K562 (cell line): Measurements from ENCODE around the gene DMGDH. TPM values are rescaled to one million over a fixed set of nuclear protein-coding genes. Genes with fewer than 3 reads are reported as not detected.
A peak's percentile ranks its signal among the peaks of the same experiment; 100 is the strongest.

Experiments
- FOXJ3 ChIP-seq: sonication (generic); formaldehyde crosslinking; IDR thresholded peaks from 2 replicates; pipeline ENCODE4 v1.4.0; 2020; ENCODE audit warnings: mild to moderate bottlenecking, missing genetic modification reagents
- GABPB2 ChIP-seq: fragments of 250-450 bp; sonication (Bioruptor Pico); conservative IDR thresholded peaks from 2 replicates; pipeline ENCODE4 v1.5.1; 2021; ENCODE audit warnings: mild to moderate bottlenecking
- KAT7 ChIP-seq: sonication (generic); formaldehyde crosslinking; IDR thresholded peaks from 2 replicates; pipeline ENCODE4 v1.8.0; 2022; ENCODE audit warnings: missing genetic modification reagents, mild to moderate bottlenecking, borderline replicate concordance
- NR1H2 ChIP-seq: sonication (generic); formaldehyde crosslinking; IDR thresholded peaks from 2 replicates; pipeline ENCODE4 v1.4.0; 2020; ENCODE audit warnings: mild to moderate bottlenecking, missing genetic modification reagents
- PCBP1 ChIP-seq: fragments of 200-400 bp; formaldehyde crosslinking; IDR thresholded peaks from 2 replicates; pipeline ENCODE4 v1.6.1; 2018; ENCODE audit warnings: mild to moderate bottlenecking, low read depth, low read length; ENCODE audit not compliant: poor library complexity, severe bottlenecking
- PHF8 ChIP-seq: fragments of 200-600 bp; sonication (generic); IDR thresholded peaks from 2 replicates; pipeline ENCODE4 v1.6.1; 2012; ENCODE audit warnings: mixed run types, mild to moderate bottlenecking, inconsistent platforms, low read length, moderate library complexity, borderline replicate concordance
- RB1 ChIP-seq: fragments of 450-650 bp; IDR thresholded peaks from 2 replicates; pipeline ENCODE4 v1.6.1; 2017; ENCODE audit warnings: low read depth, mild to moderate bottlenecking
- TAL1 ChIP-seq: fragments of 450-650 bp; IDR thresholded peaks from 2 replicates; pipeline ENCODE4 v1.6.1; 2016; ENCODE audit warnings: mild to moderate bottlenecking
- ZNF146 ChIP-seq: IDR thresholded peaks from one replicate; pipeline ENCODE4 v1.6.1; 2018; ENCODE audit warnings: missing compliant biosample characterization; ENCODE audit not compliant: unreplicated experiment
- ZNF263 ChIP-seq: sonication (generic); formaldehyde crosslinking; IDR thresholded peaks from 2 replicates; pipeline ENCODE4 v1.8.0; 2022; ENCODE audit warnings: mild to moderate bottlenecking, missing genetic modification reagents, borderline replicate concordance
- polyA plus RNA-seq, 8 experiments: library from polyadenylated mRNA; depleted of rRNA in 4 of 8; stranded (reverse) in 5 of 8; unstranded in 3 of 8; fragments of >200 nt; fragmentation: Nextera tagmentation in 2 of 8; fragmentation: Illumina TruSeq in 1 of 8; extraction: Ambion mirVana in 2 of 8; extraction: Trizol in 1 of 8; gene quantifications; 2 replicates each; pipeline versions ENCODE4 v1.2.1 to v1.2.3, GENCODE V29; 2011 to 2014; ENCODE audit warnings: inconsistent platforms in 1 of 8, missing spikeins in 1 of 8
- total RNA-seq, 7 experiments: library from RNA; depleted of rRNA in 6 of 7; stranded (reverse); fragments of >200 nt in 6 of 7; fragmentation: Illumina TruSeq in 2 of 7; extraction: Trizol in 2 of 7; gene quantifications; 2 replicates each; pipeline versions ENCODE4 v1.2.1 to v1.2.3, GENCODE V29; 2011 to 2021; ENCODE audit warnings: low replicate concordance in 1 of 7
- TF ChIP-seq, protein P1 (sequence below): fragments of 450-650 bp; formaldehyde crosslinking; IDR thresholded peaks from 2 replicates; pipeline ENCODE4 v1.4.0; 2020; ENCODE audit warnings: mild to moderate bottlenecking, moderate library complexity
- TF ChIP-seq, protein P2 (sequence below): sonication (generic); formaldehyde crosslinking; IDR thresholded peaks from 2 replicates; pipeline ENCODE4 v1.8.0; 2023; ENCODE audit warnings: missing genetic modification reagents, mild to moderate bottlenecking, borderline replicate concordance
- TF ChIP-seq, protein P3 (sequence below): fragments of 450-650 bp; formaldehyde crosslinking; IDR thresholded peaks from 2 replicates; pipeline ENCODE4 v1.4.0; 2020; ENCODE audit warnings: mild to moderate bottlenecking, moderate library complexity
- TF ChIP-seq, protein P4 (sequence below): IDR thresholded peaks from 2 replicates; pipeline ENCODE4 v1.6.1; 2012; ENCODE audit warnings: low read depth, low read length, improper control_type of control experiment, borderline replicate concordance
- TF ChIP-seq, protein P5 (sequence below): conservative IDR thresholded peaks from 2 replicates; pipeline ENCODE4 v1.6.1; 2011; ENCODE audit warnings: low read depth, mild to moderate bottlenecking, low read length; ENCODE audit not compliant: control insufficient read depth

DMGDH gene
- total and polyA plus RNA-seq, 9 of the 15 experiments (the other 6 are each of a cell fraction or from before 2014, with no cell fraction given): 0.13 to 0.58 TPM; not detected in 7

DNA sequence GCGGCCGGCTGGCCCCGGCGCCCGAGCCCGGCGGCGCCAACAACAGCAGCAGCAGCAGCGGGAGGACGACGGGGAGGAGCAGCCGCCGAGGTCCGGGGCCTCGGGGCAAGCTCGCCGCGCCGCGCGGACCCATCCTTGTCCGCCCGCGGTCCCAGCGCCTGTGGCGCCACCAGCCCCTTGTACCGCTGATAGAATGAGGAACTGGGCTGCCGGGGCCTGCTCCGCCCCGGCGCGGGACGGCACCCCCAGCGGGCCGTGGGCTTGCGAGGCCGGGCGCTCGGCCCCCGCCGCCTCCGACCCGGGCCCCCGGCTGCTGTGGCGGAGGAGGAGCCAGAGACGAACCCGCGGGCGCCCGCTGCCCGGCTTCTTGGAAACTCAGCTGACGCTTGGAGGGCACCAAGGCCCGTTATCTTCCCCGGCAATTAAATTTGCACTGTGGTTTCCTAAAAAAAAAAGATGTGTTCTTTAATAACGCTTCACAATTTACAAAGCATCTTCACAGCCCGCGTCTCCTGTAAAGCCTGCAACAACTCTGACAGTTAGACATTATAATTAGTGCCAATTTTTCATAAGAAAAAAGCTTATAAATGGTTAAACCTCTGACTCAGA, 84.3 kb downstream of the DMGDH start, which contains the start of gene ARSB (continued):
- TF ChIP-seq, protein P1, sequence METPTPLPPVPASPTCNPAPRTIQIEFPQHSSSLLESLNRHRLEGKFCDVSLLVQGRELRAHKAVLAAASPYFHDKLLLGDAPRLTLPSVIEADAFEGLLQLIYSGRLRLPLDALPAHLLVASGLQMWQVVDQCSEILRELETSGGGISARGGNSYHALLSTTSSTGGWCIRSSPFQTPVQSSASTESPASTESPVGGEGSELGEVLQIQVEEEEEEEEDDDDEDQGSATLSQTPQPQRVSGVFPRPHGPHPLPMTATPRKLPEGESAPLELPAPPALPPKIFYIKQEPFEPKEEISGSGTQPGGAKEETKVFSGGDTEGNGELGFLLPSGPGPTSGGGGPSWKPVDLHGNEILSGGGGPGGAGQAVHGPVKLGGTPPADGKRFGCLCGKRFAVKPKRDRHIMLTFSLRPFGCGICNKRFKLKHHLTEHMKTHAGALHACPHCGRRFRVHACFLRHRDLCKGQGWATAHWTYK (CRISPR knock-in tag): no peak
- no peak for TF ChIP-seq ZNF146 (CRISPR knock-in tag)
- no peak for TF ChIP-seq TAL1
- no peak for TF ChIP-seq GABPB2 (CRISPR knock-in tag)
- TF ChIP-seq, protein P2, sequence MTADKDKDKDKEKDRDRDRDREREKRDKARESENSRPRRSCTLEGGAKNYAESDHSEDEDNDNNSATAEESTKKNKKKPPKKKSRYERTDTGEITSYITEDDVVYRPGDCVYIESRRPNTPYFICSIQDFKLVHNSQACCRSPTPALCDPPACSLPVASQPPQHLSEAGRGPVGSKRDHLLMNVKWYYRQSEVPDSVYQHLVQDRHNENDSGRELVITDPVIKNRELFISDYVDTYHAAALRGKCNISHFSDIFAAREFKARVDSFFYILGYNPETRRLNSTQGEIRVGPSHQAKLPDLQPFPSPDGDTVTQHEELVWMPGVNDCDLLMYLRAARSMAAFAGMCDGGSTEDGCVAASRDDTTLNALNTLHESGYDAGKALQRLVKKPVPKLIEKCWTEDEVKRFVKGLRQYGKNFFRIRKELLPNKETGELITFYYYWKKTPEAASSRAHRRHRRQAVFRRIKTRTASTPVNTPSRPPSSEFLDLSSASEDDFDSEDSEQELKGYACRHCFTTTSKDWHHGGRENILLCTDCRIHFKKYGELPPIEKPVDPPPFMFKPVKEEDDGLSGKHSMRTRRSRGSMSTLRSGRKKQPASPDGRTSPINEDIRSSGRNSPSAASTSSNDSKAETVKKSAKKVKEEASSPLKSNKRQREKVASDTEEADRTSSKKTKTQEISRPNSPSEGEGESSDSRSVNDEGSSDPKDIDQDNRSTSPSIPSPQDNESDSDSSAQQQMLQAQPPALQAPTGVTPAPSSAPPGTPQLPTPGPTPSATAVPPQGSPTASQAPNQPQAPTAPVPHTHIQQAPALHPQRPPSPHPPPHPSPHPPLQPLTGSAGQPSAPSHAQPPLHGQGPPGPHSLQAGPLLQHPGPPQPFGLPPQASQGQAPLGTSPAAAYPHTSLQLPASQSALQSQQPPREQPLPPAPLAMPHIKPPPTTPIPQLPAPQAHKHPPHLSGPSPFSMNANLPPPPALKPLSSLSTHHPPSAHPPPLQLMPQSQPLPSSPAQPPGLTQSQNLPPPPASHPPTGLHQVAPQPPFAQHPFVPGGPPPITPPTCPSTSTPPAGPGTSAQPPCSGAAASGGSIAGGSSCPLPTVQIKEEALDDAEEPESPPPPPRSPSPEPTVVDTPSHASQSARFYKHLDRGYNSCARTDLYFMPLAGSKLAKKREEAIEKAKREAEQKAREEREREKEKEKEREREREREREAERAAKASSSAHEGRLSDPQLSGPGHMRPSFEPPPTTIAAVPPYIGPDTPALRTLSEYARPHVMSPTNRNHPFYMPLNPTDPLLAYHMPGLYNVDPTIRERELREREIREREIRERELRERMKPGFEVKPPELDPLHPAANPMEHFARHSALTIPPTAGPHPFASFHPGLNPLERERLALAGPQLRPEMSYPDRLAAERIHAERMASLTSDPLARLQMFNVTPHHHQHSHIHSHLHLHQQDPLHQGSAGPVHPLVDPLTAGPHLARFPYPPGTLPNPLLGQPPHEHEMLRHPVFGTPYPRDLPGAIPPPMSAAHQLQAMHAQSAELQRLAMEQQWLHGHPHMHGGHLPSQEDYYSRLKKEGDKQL (CRISPR knock-in tag): no peak
- no peak for TF ChIP-seq KAT7 (CRISPR knock-in tag)
- peak; percentile 89 for TF ChIP-seq ZNF263 (CRISPR knock-in tag)
- TF ChIP-seq PCBP1: no peak
- TF ChIP-seq, protein P3, sequence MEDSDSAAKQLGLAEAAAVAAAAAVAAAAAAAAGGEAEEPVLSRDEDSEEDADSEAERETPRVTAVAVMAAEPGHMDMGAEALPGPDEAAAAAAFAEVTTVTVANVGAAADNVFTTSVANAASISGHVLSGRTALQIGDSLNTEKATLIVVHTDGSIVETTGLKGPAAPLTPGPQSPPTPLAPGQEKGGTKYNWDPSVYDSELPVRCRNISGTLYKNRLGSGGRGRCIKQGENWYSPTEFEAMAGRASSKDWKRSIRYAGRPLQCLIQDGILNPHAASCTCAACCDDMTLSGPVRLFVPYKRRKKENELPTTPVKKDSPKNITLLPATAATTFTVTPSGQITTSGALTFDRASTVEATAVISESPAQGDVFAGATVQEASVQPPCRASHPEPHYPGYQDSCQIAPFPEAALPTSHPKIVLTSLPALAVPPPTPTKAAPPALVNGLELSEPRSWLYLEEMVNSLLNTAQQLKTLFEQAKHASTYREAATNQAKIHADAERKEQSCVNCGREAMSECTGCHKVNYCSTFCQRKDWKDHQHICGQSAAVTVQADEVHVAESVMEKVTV (CRISPR knock-in tag): no peak
- TF ChIP-seq, protein P4, sequence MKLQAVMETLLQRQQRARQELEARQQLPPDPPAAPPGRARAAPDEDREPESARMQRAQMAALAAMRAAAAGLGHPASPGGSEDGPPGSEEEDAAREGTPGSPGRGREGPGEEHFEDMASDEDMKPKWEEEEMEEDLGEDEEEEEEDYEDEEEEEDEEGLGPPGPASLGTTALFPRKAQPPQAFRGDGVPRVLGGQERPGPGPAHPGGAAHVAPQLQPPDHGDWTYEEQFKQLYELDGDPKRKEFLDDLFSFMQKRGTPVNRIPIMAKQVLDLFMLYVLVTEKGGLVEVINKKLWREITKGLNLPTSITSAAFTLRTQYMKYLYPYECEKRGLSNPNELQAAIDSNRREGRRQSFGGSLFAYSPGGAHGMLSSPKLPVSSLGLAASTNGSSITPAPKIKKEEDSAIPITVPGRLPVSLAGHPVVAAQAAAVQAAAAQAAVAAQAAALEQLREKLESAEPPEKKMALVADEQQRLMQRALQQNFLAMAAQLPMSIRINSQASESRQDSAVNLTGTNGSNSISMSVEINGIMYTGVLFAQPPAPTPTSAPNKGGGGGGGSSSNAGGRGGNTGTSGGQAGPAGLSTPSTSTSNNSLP: no peak
- TF ChIP-seq PHF8: peak; percentile 3
- peak; percentile 30; the same call in 1 of the 2 replicates for TF ChIP-seq NR1H2 (CRISPR knock-in tag)
- no peak for TF ChIP-seq FOXJ3
- TF ChIP-seq, protein P5, sequence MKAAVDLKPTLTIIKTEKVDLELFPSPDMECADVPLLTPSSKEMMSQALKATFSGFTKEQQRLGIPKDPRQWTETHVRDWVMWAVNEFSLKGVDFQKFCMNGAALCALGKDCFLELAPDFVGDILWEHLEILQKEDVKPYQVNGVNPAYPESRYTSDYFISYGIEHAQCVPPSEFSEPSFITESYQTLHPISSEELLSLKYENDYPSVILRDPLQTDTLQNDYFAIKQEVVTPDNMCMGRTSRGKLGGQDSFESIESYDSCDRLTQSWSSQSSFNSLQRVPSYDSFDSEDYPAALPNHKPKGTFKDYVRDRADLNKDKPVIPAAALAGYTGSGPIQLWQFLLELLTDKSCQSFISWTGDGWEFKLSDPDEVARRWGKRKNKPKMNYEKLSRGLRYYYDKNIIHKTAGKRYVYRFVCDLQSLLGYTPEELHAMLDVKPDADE: 0 out of 2 replicates have a peak, but pooled peaks have one; percentile 32
- TF ChIP-seq RB1: peak; percentile 36; the same call in 1 of the 2 replicates
